GM10248 (cell line): ENCODE measurements around the gene PTPRU.

ENCODE experiments used
- CTCF ChIA-PET: fragments of 300-600 bp; sonication (Branson Sonifier 250); formaldehyde crosslinking; extraction: SDS; loops from one replicate; lab custom pipeline; 2021; ENCODE audit warnings: antibody characterized with exemption; lab: Yijun Ruan, JAX
- POLR2A ChIA-PET: fragments of 350-650 bp; sonication (Branson Sonifier 250); formaldehyde crosslinking; extraction: SDS; loops from one replicate; lab custom pipeline; 2020; ENCODE audit warnings: antibody characterized with exemption; lab: Yijun Ruan, JAX
- DNase-seq: peaks from one replicate; pipeline ENCODE4 v3.0.0; 2012; ENCODE audit errors: extremely low spot score
- TF ChIP-seq, protein P1 (sequence below): IDR thresholded peaks from 2 replicates; pipeline ENCODE4 v1.5.1; 2012; ENCODE audit warnings: mild to moderate bottlenecking, low read depth; ENCODE audit errors: extremely low read depth, missing control alignments, control extremely low read depth

The PTPRU gene

DNA sequence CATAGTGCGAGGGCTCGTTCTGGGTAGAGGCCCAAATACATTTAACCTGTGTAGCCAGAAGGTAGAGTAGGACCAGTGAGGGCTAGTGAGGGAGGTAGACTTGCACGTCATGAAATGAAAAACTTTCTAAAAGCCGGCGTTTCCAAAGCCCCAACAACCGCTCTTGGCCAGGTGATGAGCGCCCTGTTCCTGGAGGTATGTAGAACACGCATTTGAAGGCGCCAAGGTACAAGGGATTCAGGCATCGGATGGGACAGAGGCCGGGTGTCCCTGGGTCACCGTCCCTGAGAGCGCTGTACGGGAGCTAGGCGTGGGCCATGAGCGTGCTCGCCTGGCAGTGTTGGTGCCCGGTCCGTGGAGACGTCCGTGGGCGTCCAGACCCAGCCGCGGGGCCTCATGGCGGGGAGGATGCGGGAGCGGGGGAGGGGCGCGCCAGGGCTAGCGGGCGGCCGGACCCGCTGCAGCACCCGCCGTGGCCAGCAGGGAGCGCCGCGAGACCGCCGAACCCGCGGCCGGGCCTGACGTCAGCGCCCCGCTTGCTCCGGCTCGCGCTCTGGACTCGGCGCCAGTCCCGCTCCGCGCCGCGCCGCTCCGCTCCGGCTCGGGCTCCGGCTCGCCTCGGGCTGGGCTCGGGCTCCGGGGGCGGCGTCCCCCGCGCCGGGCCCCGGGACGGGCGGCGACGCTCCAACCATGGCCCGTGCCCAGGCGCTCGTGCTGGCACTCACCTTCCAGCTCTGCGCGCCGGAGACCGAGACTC is at the start of gene PTPRU:
Gene PTPRU, plus strand, starts transcription at position 568 of the 757 bp plus-strand sequence. Its CDS starts 123 bp downstream, at position 691.
- DNase-seq = peak; percentile 93
- POLR2A ChIA-PET = no interaction called here
- TF ChIP-seq, protein P1, sequence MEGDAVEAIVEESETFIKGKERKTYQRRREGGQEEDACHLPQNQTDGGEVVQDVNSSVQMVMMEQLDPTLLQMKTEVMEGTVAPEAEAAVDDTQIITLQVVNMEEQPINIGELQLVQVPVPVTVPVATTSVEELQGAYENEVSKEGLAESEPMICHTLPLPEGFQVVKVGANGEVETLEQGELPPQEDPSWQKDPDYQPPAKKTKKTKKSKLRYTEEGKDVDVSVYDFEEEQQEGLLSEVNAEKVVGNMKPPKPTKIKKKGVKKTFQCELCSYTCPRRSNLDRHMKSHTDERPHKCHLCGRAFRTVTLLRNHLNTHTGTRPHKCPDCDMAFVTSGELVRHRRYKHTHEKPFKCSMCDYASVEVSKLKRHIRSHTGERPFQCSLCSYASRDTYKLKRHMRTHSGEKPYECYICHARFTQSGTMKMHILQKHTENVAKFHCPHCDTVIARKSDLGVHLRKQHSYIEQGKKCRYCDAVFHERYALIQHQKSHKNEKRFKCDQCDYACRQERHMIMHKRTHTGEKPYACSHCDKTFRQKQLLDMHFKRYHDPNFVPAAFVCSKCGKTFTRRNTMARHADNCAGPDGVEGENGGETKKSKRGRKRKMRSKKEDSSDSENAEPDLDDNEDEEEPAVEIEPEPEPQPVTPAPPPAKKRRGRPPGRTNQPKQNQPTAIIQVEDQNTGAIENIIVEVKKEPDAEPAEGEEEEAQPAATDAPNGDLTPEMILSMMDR = peak; percentile 96
- CTCF ChIA-PET = interaction anchor here (0.6 to 1.8 kb wide), 7 partner anchors 11 to 1547 kb away, joined by 3 to 11 read pairs (median 5); no protein-coding TSS in a partner anchor

DNA sequence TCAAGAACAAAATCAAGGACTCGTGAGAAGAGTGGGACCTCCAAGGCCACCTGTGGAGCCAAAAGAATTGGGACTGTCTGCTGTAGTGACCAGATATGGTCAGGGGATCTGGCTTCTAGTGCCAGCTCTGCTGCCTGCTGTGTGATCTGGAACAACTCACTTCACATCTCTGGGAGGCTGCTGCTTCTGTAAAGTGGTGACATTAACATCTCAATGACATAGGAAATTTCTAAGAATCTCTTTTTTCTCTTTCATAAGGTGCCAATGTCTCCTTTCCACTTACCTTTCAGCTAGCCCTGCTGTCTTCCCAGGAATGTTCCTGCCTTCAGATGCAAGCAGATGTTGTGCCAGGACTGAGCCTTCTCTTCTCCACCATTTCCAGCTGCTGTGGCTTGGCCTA is 49.6 kb upstream of the PTPRU start:
- TF ChIP-seq, protein P1 = no peak
- ChIA-PET CTCF (interaction anchor here (3.3 to 9.0 kb wide), 2 partner anchors 13 to 305 kb away, joined by 10 to 132 read pairs; no protein-coding TSS in a partner anchor), POLR2A (no interaction called here)
- no peak for DNase-seq

DNA sequence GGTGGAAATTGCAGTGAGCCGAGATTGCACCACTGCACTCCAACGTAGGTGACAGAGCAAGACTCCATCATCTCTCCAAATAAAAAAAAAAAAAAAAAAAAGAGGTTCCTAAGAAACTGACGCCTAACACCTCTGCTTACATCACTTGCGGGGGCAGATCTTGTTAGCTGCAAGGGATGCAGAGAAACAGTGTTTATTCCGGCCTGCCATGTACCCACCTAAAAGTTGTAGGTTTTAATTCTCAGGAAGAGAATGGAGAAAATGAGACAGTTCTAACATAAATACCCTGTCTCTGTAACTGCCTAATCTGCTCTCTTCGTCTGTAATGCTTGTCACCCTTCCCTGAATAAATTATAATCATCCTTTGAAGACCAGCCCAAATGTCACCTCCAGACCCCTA is 45.6 kb upstream of the PTPRU start:
- TF ChIP-seq, protein P1 = no peak
- no peak for DNase-seq
- ChIA-PET POLR2A (no interaction called here), CTCF (interaction anchor here (1.1 to 4.2 kb wide), 3 partner anchors 9 to 314 kb away, joined by 4 to 18 read pairs (median 5); partner anchors contain the start of gene SRSF4)

DNA sequence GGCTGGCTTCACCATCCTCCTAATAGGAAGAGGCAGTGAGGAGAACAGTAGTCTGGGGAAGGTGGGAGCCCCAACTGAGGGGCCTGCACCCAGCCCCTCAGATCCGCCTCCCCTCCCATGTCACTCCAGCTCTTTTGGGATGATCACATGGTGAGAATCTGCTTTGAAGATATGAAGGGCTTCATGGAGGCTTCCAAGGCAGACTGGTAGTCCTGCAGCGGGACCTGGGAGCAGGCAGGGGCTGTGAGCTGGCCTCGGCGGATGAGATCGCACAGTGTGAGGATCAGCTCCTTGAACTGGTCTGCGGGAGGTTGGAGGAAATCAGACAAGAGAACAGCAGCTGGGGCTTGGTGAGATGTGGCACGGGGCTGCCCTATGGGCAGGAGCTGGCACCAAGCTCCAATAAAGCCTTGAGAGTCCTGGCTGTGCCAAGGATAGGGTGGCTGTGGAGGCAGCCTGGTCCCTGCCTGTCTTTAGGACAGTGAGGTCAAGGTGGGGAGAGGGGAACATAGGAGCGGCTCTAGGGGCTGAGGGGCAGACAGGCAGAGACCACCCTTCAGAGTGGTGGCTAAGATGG is 42.4 kb upstream of the PTPRU start:
- TF ChIP-seq, protein P1 = no peak
- ChIA-PET POLR2A (no interaction called here), CTCF (interaction anchor here (1.1 to 4.2 kb wide), 6 partner anchors 8 to 160 kb away, joined by 3 to 18 read pairs (median 6); partner anchors contain the start of gene SRSF4)
- no peak for DNase-seq

DNA sequence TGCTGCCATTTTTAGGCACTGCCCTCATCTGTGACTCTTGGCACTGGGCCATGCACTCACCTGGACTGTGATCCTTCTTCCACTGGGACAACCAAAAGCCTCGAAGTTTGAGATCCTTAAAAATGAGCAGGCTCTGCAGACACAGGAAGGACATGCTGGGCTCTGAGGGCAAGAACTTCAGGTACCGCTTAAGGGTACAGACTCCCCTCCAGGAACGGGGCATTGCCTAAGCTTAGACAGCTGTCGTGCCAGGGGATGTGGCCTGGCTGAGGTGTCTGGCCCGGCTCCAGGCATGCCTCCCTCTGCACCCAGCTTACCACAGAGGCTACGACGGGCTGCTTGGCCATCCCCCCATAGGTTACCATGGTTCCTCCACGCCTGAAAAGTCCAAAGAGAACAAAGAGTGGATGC is 40.4 kb upstream of the PTPRU start:
- DNase-seq = no peak
- CTCF ChIA-PET = interaction anchor here (0.6 to 8.9 kb wide), 3 partner anchors 11 to 360 kb away, joined by 3 to 132 read pairs (median 5); partner anchors contain the start of gene SRSF4
- TF ChIP-seq, protein P1 = no peak
- POLR2A ChIA-PET = no interaction called here

DNA sequence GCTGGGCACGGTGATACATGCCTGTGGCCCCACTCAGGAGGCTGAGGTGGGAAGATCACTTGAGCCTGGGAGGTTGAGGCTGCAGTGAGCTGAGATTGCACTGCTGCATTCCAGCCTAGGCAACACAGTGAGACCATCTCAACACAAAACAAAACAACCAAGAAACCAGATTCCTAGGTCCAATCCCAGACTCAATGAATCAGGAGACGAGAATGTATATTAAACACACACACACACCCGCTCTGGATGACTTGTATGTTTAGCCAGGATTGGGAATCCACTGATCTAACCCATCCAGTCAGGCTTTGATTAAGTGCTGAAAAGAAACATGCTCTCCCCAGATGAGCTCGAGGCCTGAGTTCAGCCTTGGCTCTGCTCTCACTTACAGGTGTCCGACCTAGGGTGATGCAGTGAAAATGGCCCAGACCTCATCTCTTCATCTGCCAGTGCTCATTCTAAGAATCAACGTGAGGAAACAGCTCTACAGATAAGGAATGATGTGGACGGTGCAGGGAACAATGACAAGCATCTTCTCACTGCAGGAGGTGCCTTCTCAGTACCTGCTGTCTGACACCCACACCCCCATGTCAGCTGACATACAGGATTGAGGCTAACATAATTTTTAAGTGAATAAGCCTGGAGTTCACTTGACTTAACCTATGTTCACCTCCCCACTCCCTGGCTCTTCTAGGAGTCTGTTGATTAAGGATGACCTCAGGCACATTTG is 39.3 kb upstream of the PTPRU start:
- POLR2A ChIA-PET = no interaction called here
- CTCF ChIA-PET = interaction anchor here (1.0 to 8.9 kb wide), 7 partner anchors 9 to 460 kb away, joined by 3 to 132 read pairs (median 7); partner anchors contain the start of genes SRSF4 and YTHDF2
- no peak for DNase-seq
- TF ChIP-seq, protein P1 = no peak
